NCI-H2227 (cell line): ENCODE measurements around the gene EXOC3L4.
"Not testable (repeated sequence)": the region's sequence is repeated elsewhere in the genome, so short reads cannot be mapped to it uniquely, and the experiment has no call there.

Experiments
- DNase-seq: peaks from one replicate; lab custom pipeline; 2025; ENCODE audit not compliant: unreplicated experiment; lab: John Stamatoyannopoulos, UW

Gene EXOC3L4

GRCh38 chr14:103103461-103104388, 9.2 kb downstream of the EXOC3L4 start:
- peak; percentile 86 for DNase-seq

DNA sequence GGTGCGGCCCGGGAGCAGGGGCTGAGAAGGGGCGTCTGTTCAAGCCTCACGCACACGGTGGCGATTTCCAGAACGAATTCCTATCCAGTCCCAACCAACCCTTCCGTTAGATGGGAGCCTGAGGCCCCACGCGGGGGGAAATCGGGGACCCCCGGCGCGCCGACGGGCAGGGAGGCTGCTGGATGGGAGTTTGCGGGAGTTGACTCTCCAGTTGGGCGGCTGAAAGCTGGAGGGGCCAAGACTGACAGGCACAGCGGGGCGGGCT, 9.8 kb downstream of the EXOC3L4 start:
- DNase-seq = no peak

- DNase-seq = peak; percentile 76
Measured at GRCh38 chr14:103104654-103105452, 10.3 kb downstream of the EXOC3L4 start.

DNA sequence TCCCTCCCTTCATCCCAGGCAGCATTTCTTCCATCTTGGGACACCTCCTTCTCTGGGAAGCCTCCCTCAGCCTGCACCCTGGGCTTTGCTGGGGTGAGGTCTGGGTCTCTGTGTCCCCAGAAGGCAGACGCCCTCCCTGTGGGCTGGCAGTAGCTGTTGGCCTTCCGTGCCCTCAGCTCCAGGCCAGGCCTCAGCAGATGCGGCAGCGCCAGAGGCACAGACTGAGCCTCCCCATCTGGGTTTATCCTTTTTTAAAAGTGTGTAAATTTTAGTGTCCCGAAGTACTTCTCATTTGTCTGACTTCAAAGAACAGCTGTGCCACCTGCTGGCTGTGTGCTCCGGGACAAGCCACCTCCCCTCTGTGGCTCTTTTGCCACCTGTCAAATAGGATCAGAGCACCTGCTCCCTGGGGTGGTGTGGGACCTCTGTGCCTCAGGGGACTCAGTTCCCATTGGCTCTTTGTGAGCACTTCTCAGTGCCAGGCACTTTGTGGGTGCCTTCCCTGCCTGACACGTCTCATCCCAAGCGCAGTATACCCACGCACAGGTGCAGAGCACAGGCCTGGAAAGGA, 11.1 kb downstream of the EXOC3L4 start:
- DNase-seq = no peak

GRCh38 chr14:103107455-103107854, 12.9 kb downstream of the EXOC3L4 start:
- DNase-seq = no peak

GRCh38 chr14:103107941-103108748, 13.6 kb downstream of the EXOC3L4 start:
- DNase-seq = no peak

DNA sequence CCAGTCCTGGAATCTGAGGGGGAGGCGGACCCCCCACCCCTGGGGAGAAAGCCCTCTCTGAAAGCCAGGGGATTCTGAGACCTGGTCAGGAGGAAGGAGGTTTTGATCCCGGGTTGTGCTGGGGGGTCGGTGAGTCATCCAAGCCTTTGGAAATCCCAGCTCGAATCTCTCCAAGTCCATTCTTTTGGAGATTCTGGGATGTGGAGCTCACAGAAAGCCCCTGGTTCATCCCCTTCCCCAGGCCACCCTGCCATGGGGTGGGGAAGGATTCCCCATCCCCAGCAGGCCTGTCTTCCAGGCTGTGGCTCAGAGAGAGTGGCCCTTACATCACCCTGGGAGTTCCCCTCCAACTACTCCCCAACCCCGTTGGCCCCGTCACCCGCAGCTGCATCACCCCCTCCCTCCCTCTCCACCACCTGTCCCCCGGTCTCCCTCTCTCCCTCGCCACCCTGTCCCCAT, 14.3 kb downstream of the EXOC3L4 start:
- DNase-seq = no peak

GRCh38 chr14:103109535-103110441, 15.3 kb downstream of the EXOC3L4 start:
- no peak for DNase-seq

DNA sequence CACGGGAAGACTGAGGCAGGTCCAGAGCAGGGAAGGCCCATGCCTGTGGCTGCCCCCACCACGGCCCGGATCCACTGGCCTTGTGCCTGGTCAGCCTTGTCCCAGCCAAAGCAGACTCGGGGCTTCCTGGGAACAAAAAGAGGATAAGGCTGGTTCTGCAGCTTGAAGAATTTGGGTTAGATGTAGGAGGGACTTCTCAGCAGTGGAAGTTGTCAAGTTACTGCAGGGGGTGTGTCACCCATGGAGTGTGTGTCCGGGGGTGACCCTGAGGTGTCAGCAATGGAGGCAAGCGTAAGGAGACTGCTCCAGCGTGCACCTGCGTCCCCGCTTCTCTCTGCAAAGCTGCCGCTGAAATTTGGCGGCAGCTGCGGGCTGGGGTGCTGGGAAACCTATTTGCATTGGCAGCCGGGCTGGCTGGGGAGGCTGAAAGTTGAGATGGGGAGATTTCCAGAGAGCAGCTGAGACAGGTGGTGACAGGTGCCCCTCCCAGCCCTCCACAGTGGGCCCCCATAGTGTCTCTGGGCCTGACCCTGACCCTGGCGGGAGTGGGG, 16.2 kb downstream of the EXOC3L4 start:
- DNase-seq = peak; percentile 15

GRCh38 chr14:103111232-103111868, 16.8 kb downstream of the EXOC3L4 start:
- DNase-seq = no peak

DNA sequence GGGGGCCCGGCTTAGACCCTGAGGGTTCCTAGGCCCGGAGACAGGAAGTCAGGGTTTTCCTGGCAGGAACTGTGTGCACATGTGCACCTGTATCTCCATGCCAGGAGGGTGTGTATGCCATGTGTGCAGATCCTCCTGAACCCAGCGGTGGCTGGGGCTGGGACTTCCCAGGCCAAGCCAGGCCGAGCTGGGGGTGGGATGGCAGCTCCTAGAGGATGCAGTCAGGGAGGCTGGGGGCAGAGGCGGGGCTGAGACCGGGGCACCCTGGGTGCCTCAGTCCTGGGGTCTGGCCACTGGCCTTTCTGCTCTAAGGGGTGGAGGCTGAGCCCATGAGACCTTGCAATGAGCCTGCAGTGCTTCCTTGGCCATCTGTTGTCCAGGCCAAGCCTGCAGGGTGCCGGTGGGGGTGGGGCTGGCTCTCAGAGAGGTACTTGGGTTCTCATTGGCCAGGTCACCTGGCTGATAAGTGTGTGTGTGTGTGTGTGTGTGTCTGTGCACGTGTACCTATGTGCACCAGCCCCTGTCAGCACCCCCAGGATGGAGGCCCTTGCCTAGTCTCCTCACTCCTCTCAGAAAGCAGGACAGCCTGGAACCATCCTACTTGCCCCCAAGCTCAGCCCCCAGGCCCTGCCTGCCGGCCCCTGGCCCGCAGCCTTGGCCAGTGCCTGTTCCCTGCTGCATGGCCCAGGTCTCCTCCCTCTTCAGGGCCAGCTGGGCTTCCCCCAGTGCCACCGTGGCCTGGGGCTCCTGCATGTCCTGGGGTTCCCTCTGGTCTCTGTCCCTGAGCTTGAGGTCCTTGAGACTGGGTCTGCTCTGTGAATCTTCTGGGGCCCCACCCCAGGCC, 18.1 kb downstream of the EXOC3L4 start:
- DNase-seq = no peak

- no peak for DNase-seq
Measured at GRCh38 chr14:103113303-103113702, 18.8 kb downstream of the EXOC3L4 start.

DNA sequence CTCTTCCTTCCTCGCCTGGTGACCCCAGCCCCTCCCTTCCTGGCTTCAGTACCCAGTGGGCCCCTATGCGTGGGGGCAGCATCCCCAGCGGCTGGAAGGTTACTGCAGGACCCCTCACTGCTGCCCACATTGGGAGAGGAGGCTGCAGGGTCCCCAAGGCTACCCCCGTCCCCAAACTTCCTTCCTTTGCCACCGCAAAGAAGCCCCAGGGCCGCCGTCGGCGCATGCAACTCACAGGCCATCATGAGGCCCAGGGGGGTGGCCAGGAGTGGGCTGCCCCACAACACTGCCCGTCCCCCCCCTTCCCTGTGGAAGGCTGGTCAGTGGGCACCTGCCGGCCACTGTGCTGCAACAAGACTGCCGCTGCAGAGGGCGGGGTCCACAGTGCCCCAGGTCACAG, 19.2 kb downstream of the EXOC3L4 start:
- no peak for DNase-seq

GRCh38 chr14:103115086-103115679, 20.7 kb downstream of the EXOC3L4 start:
- not testable (repeated sequence) for DNase-seq

DNA sequence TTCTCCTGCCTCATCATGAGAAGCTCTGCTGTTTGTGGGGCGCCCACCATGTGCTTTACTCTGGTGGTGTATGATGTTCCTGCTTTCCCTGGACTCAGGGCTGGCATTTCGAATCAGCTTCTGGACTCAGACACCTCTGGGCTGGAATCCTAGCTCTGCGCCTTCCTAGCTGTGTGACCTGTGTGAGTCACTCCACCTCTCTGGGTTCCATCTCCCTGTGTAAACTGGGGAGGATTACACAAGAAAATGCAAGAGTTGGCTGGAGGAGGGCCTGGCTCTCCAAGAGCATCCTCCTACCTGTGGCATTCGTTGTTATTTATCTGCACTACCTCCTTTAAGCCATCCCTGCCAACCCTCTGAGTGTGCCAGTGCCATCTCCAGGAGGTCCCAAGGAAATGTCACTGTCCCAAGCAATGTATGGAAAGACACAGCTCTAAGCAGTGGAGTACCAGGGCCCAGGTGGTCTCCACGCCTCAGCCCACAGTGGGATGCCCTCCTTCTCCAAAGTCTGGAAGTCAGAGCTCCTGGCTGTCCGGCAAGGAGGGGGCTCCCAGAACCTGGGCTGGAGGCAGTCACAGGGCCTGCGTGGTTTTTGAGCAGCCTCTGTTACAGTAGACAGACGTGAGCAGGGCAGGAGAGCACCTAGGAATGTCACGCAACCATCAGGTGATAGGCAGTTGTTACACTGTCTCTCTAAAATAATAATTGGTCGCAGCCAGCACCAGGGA, 21.5 kb downstream of the EXOC3L4 start:
- no peak for DNase-seq

DNA sequence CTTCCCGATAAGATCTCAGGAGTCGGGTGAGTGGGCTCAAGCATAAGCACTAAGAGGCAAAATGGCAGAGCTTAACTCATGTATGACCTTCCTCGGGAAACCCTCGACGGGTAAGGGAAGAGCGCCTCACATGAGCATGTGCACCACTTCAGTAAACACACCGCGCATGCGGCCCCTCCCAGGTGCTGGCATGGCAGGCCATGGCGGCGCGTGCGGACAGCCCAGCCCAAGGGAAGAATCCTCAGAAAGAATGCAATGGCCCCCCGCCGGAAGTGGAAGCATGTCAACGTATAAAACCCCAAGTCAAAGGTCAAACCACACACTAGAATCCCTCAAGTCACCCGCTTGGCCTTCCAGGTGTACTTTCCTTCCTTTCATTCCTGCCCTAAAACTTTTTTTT, 22.1 kb downstream of the EXOC3L4 start:
- no peak for DNase-seq

GRCh38 chr14:103117499-103117898, 23.0 kb downstream of the EXOC3L4 start:
- not testable (repeated sequence) for DNase-seq
